NCI-H460 (cell line): ENCODE measurements around the gene ZNF736. TPM values are rescaled to one million over a fixed set of nuclear protein-coding genes. Genes with fewer than 3 reads are reported as not detected.
"Not testable (repeated sequence)": the region's sequence is repeated elsewhere in the genome, so short reads cannot be mapped to it uniquely, and the experiment has no call there.

ENCODE experiments used
- DNase-seq: peaks from one replicate; pipeline ENCODE4 v3.0.0-alpha.2; 2016; ENCODE audit warnings: low read depth; ENCODE audit errors: extremely low read depth
- polyA plus RNA-seq: library from polyadenylated mRNA; depleted of rRNA; stranded (reverse); fragments of >200 nt; gene quantifications from 2 replicates; pipeline ENCODE4 v1.2.3, GENCODE V29; 2014; cell fraction: nucleus; rRNA removed
- total RNA-seq: library from RNA; depleted of rRNA; stranded (reverse); fragments of >200 nt; shearing (Covaris generic); gene quantifications from 2 replicates; pipeline ENCODE4 v1.2.3, GENCODE V29; 2014; rRNA removed

Gene ZNF736
- total RNA-seq = not detected in 2 replicates
- polyA plus RNA-seq = not detected in 2 replicates

GRCh38 chr7:64313740-64314491, at the start of gene ZNF736:
ZNF736 (plus strand) TSS chr7:64313961; CDS start chr7:64314151, 190 bp downstream.
- DNase-seq = no peak

- DNase-seq = no peak
These were observed 47.3 kb upstream of the ZNF736 start for GRCh38 chr7:64266341-64266919.

DNA sequence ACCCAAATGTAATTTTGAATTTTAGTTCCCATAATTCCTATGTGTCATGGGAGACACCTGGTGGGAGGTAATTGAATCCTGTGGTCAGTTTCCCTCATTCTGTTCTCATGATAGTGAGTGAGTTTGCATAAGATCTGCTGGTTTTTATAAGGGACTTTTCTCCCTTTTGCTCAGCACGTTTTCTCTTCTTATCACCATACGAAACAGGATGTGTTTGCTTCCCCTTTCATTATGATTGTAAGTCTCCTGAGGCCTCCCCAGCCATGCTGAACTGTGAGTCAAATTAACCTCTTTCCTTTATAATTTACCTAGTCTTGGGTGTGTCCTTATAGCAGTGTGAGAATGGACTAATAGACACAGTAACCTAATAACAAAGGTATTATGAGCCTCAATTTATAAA, 36.1 kb upstream of the ZNF736 start:
- DNase-seq = no peak

DNA sequence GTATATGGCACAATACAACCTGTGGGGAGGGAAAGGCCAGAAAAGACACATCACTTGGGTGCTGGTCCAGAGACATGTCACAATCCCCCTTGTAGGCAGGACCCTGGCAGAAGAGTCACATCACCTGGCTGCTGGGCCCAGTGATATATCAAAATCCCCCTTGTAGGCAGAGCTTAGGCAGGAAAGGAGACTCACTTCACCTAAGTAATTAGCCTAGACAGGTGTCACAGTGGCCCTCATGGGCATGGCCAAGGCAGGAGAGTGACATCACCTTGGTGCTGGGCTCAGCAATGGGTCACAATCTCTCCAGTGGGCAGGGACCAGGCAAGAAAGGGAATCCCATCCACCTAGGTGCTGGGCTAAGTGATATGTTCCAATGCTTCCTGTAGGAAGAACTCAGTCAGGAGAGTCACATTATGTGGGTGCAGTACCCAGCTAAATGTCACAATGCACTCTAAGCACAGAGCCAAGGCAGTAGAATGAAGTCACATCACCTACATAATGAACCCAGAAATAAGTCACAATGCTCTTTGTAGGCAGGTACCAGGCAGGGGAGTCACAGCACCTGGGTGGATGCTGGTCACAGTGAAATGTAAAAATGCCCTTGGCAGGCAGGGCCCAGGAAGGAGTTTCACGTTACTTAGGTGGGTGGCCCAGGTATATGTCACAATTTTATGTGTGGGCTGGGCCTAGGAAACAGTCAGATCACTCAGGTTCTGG, 18.9 kb upstream of the ZNF736 start:
- no peak for DNase-seq

GRCh38 chr7:64297418-64297817, 16.3 kb upstream of the ZNF736 start:
- DNase-seq = not testable (repeated sequence)

DNA sequence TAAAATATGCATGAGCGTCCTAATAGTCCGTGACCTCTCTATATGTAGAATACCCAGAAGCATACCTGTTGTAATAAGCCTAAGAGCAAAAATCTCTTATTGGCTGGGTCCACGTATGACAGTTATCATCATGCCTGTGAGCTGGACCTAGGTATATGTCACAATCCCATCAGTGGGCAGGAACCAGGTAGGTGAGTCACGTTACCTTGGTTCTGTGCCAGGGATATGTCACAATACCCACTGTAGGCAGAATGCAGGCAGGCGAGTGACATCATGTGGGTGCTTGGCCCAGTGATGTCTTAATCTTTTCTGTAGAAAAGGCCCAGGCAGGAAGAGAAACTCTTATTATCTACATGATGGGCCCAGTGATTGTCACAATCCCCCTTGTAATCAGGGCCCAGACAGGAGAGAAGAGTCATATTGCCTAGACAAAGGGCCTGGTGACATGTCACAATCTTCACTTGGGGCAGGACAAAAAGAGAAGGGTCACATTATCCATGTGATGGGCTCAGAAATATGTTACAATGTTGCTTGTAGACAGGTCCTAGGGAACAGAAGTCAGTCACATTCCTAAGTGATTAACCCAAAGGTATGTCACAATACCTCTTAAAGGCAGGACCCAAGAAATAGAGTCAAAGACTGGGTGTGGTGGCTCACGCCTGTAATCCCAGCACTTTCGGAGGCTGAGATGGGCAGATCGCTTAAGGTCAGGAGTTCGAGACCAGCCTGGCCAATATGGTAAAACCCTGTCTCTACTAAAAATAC, 12.9 kb upstream of the ZNF736 start:
- DNase-seq = no peak

DNA sequence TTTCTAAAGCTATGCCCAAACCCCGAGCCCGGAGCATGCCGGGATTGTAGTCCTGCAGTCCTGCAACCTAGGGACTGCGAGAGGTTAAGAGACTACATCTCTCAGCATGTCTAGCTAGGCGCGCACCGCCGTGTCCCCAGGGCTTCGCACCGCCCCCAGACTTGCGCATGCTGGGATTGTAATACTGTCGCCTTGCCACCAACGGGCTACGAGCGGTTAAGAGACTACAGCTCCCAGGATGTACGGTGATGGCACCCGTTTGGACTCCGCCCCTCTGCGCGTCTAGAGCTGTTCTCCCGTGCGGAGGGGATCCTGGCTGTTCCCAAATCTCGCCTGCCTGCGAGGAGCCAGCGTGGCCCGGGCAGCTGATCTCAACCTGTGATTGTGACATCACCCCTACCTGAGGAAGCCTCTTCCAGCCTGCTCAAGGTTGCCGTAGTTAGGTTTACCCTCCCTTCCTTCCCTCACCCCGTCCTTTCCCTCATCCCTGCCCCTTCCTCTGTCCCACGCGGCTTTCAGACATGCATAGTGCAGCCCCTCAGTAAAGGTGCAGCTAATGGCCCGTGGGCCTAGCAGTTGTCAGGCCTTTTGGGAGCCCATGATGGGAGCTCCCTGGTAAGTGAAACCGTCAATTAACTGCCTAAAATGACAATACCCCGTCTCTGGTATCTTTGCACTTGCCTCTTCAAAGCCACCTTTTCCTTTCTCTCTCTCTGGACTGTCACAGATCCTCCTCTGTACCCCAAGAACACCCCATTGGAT, 6.3 kb upstream of the ZNF736 start:
- no peak for DNase-seq

DNA sequence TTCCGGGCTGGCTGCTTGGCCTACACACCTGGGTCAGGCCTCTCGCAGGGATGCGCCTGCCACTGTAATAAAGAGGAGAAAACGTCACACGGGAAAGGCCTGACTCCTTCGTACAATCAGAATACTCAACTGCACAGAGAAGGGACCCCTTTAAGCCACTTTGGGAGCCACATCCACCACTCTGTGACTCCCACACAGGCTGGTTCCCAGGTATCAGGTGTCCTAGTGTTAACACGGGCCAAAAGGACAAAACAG, 5.8 kb upstream of the ZNF736 start:
- DNase-seq = no peak

GRCh38 chr7:64310426-64310825, 3.3 kb upstream of the ZNF736 start:
- no peak for DNase-seq

DNA sequence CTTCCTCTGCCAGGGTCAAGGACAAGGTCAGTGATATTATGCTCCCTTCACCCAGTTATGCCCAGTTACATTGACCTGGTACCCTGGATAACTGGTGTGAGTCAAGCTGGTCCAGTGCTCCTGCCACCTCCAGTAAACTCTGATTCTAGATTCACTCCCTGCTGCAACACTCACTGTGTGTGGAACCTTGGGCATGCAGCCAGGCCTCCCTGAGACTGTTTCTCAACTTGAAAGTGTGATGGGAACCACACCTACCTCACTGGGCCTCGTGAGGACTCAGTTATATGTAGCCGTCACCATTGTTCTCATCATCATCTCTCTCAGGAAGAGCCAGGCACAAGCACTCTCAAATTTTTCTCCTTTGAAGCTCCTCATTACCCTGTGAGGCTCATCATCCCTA, 935 bp upstream of the ZNF736 start:
- no peak for DNase-seq

- no peak for DNase-seq
These were observed 805 bp downstream of the ZNF736 start for GRCh38 chr7:64314566-64314965.

- not testable (repeated sequence) for DNase-seq
These were observed 2.4 kb downstream of the ZNF736 start for GRCh38 chr7:64316031-64316742.

DNA sequence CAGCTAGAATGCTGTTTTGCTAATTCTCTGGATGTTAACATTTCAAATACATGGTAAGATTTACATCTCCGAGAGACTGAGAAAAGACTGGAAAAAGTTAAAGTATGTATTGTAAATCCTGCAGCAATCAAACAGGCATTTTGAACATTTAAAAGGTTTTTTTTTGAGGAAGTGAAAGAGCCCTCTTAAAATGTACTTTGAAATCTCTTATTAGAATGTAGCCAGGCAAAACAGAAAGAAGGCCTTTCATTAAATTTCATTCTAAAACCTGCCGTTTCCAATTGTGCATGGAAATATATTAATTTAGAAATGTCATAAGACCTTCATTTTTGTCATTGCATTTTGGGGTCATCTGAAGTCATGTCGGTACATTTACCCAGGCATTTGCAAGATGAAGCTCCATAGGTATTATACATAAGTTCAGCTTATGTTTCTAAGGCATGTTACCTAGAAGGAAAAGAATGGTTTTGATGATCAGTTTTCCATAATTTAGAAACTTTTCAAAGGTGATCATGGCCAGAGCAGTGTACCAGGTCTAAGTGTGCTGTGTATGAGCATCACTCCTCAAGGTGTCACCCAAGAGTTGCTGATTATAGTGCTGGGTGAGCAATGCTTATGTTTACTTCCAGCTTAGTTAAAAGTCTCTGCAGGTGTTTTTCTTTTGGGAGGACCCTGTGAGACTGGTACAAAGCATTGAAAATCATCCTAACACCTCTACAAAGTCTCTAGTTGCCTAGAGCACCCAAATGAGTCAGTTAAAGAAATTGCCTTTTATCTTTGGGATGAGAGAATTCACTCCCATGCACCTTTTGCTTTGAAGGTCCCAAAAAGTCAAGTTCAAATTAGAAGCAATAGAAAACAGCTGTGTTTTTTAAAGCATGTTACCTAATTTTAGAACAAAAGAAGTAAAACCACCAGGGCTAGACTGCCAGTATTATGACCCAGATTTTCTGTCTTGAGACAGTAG, 7.1 kb downstream of the ZNF736 start:
- DNase-seq = no peak

DNA sequence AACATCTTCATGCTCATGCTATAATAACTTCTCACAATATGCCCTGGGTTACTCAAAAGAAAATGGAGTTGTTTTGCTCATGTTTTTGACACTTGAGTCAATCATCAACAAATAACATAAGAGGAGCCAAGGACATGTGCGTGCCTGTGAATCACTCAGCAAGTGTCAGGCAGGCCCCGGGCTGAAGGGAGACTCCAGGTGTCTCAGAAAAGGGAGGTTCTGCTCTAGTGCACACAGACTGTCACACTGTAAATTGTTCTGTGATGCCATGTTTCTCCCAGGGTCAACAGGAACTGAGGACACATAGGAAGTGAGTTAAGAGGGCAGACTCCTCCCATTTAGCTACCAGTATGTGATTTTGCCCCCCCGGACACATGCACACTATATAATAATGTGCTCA, 10.4 kb downstream of the ZNF736 start:
- DNase-seq = not testable (repeated sequence)

DNA sequence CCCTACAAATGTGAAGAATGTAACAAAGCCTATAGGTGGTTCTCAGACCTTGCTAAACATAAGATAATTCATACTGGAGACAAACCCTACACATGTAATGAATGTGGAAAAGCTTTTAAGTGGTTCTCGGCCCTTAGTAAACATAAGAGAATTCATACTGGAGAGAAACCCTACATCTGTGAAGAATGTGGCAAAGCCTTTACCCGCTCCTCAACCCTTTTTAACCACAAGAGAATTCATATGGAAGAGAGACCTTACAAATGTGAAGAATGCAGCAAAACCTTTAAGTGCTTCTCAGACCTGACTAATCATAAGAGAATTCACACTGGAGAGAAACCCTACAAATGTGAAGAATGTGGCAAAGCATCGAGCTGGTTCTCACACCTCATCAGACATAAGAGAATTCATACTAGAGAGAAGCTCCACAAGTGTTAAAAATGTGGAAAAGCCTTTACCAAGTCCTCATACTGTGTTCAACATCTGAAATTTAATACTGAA, 35.0 kb downstream of the ZNF736 start:
- not testable (repeated sequence) for DNase-seq

- no peak for DNase-seq
These were observed 45.8 kb downstream of the ZNF736 start for GRCh38 chr7:64359543-64359942.

- DNase-seq = no peak
These were observed 57.4 kb downstream of the ZNF736 start for GRCh38 chr7:64371116-64371515.

GRCh38 chr7:64373017-64373416, 59.3 kb downstream of the ZNF736 start:
- DNase-seq = no peak
